ENCODE data around the gene IRGQ.

DNA sequence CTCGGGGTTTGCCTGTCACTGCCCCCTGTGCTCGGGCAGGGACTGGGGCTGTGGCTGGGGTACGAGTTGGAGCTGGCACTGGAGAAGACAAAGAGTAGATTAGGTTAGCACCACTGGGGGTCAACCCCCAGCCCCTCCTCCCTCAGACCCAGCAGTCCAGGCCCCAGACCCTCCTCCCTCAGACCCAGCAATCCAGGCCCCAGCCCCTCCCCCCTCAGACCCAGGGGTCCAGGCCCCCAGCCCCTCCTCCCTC, 43.8 kb downstream of the IRGQ start:
- TF ChIP-seq EZH2 (IDR thresholded peaks at IDR 0.05; ENCODE audit: insufficient read depth, poor library complexity, severe bottlenecking) (no peak), EZH2phosphoT487 (IDR thresholded peaks at IDR 0.05; ENCODE audit: insufficient read depth, low read depth) (no peak)

All from GM23248 (cell line).